ENCODE measurements around the gene GIGYF2. TPM values are rescaled to one million over a fixed set of nuclear protein-coding genes. Genes with fewer than 3 reads are reported as not detected.
A peak's percentile ranks its signal among the peaks of the same experiment; 100 is the strongest.
"Not testable (repeated sequence)": the region's sequence is repeated elsewhere in the genome, so short reads cannot be mapped to it uniquely, and the experiment has no call there.

Gene GIGYF2
- total RNA-seq, 2 donors from 2014 or later = 59.7 to 71.9 TPM

DNA sequence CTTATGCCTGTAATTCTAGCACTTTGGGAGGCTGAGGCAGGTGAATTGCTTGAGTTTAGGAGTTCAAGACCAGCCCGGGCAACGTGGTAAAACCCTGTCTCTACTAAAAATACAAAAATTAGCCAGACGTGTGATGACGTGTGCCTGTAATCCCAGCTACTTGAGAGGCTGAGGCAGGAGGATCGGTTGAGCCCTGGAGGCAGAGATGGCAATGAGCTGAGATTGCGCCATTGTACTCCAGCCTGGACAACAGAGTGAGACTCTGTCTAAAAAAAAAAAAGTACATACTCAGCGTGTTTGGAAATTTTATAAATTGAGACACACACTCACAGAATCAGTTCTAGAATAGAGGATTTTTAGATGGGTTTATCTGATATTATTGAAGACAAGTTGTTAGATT is 17.1 kb upstream of the GIGYF2 start:
- H3K9me3 Mint-ChIP-seq = no peaks in the 10 kb centered on the region

DNA sequence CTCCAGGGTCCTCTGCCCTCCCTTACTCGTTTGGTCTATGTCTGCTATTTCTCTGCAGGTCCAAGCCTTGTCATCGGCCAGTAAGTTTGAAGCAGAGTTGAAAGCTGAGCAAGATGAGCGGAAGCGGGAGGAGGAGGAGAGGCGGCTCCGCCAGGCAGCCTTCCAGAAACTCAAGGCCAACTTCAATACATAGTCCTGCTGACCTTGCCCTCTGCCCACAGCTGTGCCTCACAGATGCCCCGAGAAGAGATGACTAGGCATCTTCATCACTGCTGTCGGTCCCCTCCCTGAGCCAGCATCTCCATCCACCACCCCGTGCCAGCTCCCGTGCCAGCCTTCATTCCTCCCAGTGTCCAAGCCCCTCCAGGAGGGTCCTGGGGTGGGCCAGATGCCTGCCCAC is 15.6 kb upstream of the GIGYF2 start:
- H3K4me3 Mint-ChIP-seq = no peak overlapping the region
- H3K27me3 Mint-ChIP-seq = peaks cover 18% of the 10 kb centered on the region
- no peak overlapping the region for H3K27ac Mint-ChIP-seq
- H3K4me1 Mint-ChIP-seq = no peaks in the 10 kb centered on the region
- ATAC-seq (replicated peaks) = no peak
- H3K36me3 Mint-ChIP-seq (ENCODE audit: low read depth) = no peaks in the 10 kb centered on the region
- no peaks in the 10 kb centered on the region for H3K9me3 Mint-ChIP-seq

More for the DNA sequence above, 17.1 kb upstream of the GIGYF2 start:
- Mint-ChIP-seq H3K27me3 (peaks cover 18% of the 10 kb centered on the region), H3K36me3 (ENCODE audit: low read depth) (no peaks in the 10 kb centered on the region), H3K4me1 (no peaks in the 10 kb centered on the region), H3K27ac (no peak overlapping the region), H3K4me3 (no peak overlapping the region)
- no peak for ATAC-seq (replicated peaks)

DNA sequence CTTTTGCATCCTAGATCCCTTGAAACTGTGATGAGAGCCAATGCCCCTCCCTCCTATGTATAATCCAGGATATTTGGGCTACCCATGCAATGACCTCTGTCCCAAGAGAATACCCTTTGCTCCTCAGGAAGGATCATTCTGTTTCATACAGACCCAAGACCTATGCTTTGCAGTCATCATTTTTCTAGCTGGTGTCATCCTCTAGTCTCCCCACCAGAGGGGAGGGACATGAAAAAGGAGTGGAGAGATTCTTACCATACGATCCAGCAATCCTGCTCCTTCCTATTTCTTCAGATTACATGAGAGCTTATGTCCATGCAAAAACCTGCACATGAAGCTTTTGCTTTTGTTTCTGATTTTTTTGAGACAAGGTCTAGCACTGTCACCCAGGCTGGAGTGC is 13.8 kb upstream of the GIGYF2 start:
- Mint-ChIP-seq H3K27me3 (peaks cover 18% of the 10 kb centered on the region), H3K4me1 (no peaks in the 10 kb centered on the region), H3K9me3 (no peaks in the 10 kb centered on the region), H3K27ac (no peak overlapping the region), H3K36me3 (ENCODE audit: low read depth) (no peaks in the 10 kb centered on the region), H3K4me3 (no peak overlapping the region)
- ATAC-seq (replicated peaks) = no peak

DNA sequence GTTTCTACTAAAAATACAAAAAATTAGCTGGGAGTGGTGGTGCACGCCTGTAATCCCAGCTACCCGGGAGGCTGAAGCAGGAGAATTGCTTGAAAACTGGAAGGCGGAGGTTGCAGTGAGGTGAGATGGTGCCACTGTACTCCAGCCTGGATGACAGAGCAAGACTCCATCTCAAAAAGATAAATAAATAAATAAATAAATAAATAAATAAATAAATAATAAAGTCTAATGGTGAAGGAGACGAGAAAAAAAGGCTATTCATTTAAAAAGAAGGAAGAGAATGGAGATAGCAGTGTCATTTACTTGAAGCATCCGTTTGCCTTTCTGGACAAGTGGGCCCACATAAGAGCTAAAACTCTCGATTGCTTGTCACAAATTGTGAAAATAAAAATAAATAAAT is 11.7 kb upstream of the GIGYF2 start:
- H3K9me3 Mint-ChIP-seq; H3K4me3 Mint-ChIP-seq; H3K4me1 Mint-ChIP-seq; ATAC-seq (replicated peaks); H3K27ac Mint-ChIP-seq; H3K36me3 Mint-ChIP-seq (ENCODE audit: low read depth); H3K27me3 Mint-ChIP-seq: not testable (repeated sequence)

DNA sequence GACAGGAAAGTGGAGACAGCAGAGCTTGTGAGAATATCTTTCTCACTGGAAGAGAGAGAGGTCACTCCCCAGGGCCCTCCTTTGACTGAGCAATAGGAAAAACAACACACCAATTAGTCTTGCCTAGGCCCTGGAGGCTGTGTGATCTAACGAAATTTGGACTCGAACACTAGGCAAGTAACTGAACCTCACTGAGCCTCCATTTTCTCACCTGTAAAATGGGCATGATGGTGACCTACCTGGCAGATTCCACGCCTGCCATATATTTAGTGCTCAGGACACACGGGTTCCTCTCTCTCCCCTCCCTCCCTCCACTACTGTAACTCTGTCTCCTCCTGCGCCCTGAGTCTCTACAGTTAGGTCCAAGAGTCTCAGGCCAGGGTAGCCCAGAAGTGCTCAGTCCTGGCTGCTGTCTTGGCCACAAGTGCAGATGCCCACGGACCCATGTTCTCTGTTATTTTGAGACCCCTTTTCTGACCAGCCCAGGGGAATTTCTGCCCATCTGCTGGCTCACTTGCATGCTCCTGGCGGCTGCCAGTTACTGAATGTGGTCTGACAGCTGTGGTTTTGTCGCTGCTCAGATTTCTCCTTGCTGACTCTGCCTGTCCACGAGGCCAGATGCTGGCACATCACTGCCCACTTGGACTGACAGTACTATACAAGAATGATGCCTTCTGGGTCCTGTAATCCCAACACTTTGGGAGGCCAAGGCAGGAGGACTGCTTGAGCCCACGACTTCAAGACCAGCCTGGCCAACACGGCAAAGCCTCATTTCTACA is 9.6 kb upstream of the GIGYF2 start:
- Mint-ChIP-seq H3K4me1 (no peaks in the 10 kb centered on the region), H3K4me3 (no peak overlapping the region), H3K27ac (no peak overlapping the region), H3K36me3 (ENCODE audit: low read depth) (no peaks in the 10 kb centered on the region), H3K9me3 (no peaks in the 10 kb centered on the region), H3K27me3 (no peaks in the 10 kb centered on the region)
- ATAC-seq (replicated peaks) = no peak

DNA sequence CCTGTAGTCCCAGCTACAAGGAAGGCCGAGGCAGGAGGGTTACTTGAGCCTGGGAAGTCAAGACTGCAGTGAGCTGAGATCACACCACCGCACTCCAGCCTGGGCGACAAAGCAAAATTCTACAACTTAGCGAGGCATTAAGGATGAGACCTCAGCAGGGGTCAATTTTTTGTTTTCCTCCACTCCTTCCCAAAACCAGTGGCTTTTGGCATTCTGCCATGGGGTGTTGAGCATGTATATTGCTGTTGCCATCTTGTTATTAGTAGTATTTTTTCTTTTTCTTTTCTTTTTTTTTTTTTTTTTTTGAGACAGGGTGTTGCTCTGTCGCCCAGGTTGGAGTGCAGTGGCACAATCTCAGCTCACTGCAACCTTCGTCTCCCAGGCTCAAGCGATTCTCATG is 8.9 kb upstream of the GIGYF2 start:
- Mint-ChIP-seq H3K27me3 (no peaks in the 10 kb centered on the region), H3K4me1 (no peaks in the 10 kb centered on the region), H3K36me3 (ENCODE audit: low read depth) (no peaks in the 10 kb centered on the region), H3K27ac (no peak overlapping the region), H3K9me3 (no peaks in the 10 kb centered on the region), H3K4me3 (no peak overlapping the region)
- no peak for ATAC-seq (replicated peaks)

DNA sequence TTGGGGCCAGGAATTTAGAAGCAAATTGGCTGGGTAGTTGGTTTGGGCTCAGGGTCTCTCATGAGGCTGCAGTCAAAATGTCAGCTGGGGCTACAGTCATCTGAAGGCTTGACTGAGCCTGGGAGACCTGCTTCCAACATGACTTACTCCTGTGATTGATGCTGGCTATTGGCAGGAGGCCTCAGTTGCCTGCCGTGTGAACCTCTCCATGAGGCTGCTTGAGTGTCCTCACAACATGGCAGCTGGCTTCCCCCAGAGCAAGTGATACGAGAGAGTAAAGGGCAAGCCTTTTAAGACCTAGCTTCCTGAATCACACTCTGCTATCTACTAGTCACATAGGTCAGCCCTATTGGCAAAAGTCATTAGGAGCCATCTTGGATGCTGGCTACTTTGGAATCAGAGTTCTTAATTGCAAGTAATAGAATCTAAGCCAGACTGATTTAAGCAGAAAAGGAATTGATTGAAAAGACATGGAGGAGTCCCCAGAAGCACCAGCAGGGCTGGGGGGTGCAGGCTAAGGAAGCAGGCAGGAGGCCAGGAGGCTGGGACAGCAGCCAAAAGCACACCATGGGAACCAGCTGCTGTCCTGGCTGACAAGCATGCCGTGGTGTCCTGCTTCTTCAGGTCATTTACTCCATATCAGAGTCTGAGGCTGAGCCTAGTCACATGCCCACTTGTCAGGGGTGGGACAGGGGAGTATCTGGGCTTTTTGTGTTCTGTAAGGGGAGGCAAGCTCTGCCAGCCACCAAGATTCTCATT is 7.8 kb upstream of the GIGYF2 start:
- H3K36me3 Mint-ChIP-seq (ENCODE audit: low read depth) = no peaks in the 10 kb centered on the region
- H3K9me3 Mint-ChIP-seq = no peaks in the 10 kb centered on the region
- no peaks in the 10 kb centered on the region for H3K4me1 Mint-ChIP-seq
- no peak for ATAC-seq (replicated peaks)
- H3K4me3 Mint-ChIP-seq = no peak overlapping the region
- no peak overlapping the region for H3K27ac Mint-ChIP-seq
- H3K27me3 Mint-ChIP-seq = no peaks in the 10 kb centered on the region

DNA sequence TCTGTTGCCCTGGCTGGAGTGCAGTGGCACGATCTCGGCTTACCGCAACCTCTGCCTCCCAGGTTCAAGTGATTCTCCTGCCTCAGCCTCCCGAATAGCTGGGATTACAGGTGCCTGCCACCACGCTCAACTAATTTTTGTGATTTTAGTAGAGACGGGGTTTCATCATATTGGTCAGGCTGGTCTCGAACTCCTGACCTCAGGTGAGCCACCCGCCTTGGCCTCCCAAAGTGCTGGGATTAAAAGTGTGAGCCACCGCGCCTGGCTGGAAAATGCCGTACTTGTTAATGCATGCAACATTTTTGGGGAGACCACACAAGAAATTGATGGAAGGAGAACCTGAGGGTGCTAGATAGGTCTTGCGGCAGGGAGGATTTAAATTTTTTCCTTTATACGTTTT is 6.0 kb upstream of the GIGYF2 start:
- ATAC-seq (replicated peaks) = not testable (repeated sequence)

DNA sequence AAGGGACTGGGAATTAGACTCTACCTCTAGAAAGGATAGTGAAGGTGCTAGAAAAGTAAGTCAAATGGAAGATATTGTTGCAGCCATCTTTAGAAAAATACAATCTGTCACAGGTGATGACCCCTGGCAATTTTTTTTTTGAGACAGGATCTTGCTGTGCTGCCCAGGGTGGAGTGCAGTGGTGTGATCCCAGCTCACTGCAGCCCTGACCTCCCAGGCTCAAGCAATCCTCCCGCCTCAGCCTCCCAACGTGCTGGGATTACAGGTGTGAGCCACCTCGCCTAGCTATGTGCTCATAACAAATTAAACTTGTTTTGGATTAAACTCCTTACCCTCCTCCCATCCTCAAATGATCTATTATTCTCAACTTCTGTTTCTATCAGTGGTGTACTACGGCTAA is 3.8 kb upstream of the GIGYF2 start:
- peak overlapping the region; percentile 38 for H3K27ac Mint-ChIP-seq
- no peaks in the 10 kb centered on the region for H3K4me1 Mint-ChIP-seq
- H3K9me3 Mint-ChIP-seq = no peaks in the 10 kb centered on the region
- H3K36me3 Mint-ChIP-seq (ENCODE audit: low read depth) = peaks cover 7% of the 10 kb centered on the region
- ATAC-seq (replicated peaks) = no peak
- no peak overlapping the region for H3K4me3 Mint-ChIP-seq
- H3K27me3 Mint-ChIP-seq = no peaks in the 10 kb centered on the region

More for the DNA sequence above, 6.0 kb upstream of the GIGYF2 start:
- H3K9me3 Mint-ChIP-seq; H3K27me3 Mint-ChIP-seq; H3K4me1 Mint-ChIP-seq; H3K36me3 Mint-ChIP-seq (ENCODE audit: low read depth); H3K4me3 Mint-ChIP-seq; H3K27ac Mint-ChIP-seq: not testable (repeated sequence)

DNA sequence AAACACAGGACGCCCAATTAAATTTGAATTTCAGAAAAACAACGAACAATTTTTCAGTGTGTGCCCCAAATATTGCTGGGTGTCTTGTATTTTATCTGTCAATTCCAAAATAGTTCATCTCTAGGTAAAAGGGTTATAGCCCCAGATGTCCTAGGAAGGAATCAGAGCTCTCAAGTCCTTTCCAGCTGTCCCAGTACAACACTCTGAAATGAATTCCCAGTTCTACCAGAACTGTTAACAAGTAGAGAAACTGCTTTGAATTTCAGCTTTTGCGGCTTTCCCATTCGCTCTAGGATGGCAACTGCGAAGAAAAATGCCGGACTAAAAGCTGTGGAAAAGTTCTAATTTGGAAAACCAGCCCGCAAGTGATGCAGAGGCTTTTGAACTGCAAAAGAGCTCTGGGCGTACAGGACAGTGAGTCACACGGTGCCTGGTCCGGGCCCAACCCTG is 497 bp upstream of the GIGYF2 start:
- no peak for ATAC-seq (replicated peaks)
- Mint-ChIP-seq H3K4me1 (peaks cover 19% of the 10 kb centered on the region), H3K4me3 (peak overlapping the region; percentile 98), H3K36me3 (ENCODE audit: low read depth) (peaks cover 34% of the 10 kb centered on the region), H3K9me3 (no peaks in the 10 kb centered on the region), H3K27me3 (no peaks in the 10 kb centered on the region), H3K27ac (peak overlapping the region; percentile 95)

DNA sequence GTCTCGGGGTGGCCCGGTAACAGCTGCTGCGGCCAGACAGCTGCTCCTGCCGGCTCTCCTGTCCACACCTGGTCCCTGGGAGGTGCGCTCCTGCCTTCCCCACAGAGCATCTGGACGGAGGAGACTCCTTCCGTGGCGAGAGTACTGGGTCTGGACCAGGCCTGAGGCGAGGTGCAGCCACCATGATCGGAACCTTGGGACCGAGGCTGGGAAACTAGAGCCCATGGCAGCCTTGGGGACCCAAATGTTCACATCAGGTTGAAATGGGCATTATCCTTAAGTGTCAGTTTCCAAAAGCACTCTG is 628 bp downstream of the GIGYF2 start:
- H3K4me3 Mint-ChIP-seq = peak overlapping the region; percentile 98
- H3K4me1 Mint-ChIP-seq = peaks cover 19% of the 10 kb centered on the region
- no peak for ATAC-seq (replicated peaks)
- peak overlapping the region; percentile 95 for H3K27ac Mint-ChIP-seq
- H3K36me3 Mint-ChIP-seq (ENCODE audit: low read depth) = peaks cover 43% of the 10 kb centered on the region
- no peaks in the 10 kb centered on the region for H3K9me3 Mint-ChIP-seq
- no peaks in the 10 kb centered on the region for H3K27me3 Mint-ChIP-seq

DNA sequence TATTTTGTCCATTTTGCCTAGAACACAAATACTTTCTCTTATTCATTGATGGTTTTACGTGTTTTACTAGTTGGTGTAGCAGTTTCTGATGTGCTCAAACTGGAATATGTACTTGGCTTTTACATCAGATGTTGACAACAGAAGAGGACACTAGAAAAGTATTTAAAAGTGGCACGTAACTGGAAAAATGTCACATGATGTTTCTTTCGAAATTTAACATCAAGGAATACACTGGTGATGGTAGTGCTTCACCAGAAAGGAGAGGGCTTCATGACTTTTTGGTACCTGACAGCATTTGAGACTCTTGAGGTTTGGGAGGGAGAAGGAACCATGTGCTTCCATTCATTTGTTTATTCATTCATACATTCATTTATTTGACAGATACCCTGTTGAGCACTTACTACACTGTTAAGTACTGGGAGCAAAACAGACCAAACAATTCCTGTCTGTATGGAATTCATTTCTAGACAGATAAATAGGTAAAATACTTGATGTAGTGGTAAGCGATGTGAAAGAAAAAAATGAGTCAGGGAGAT is 1.5 kb downstream of the GIGYF2 start:
- Mint-ChIP-seq H3K36me3 (ENCODE audit: low read depth) (peaks cover 52% of the 10 kb centered on the region), H3K4me3 (peak overlapping the region; percentile 98), H3K4me1 (peaks cover 19% of the 10 kb centered on the region), H3K9me3 (no peaks in the 10 kb centered on the region), H3K27me3 (no peaks in the 10 kb centered on the region), H3K27ac (peak overlapping the region; percentile 95)
- ATAC-seq (replicated peaks) = no peak

DNA sequence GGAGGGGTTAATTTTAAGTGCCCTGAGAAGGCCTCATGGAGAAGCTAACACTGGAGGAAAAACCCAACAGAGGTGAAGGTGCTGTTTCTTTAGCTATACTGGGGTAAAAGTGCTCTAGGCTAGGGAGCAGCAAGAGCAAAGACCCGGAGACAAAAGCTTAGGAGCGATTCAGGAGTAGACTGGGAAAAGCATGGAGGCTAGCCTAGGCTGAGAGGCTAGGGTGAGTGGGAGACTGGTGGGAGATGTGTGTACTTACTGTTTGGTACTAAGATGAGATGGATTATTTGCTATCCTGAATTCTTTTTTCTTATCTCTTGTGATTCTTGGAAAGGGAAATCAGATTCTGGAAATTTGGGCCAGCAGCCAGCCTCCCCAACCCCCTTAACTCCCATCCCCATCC is 2.0 kb downstream of the GIGYF2 start:
- H3K27ac Mint-ChIP-seq = peak overlapping the region; percentile 95
- H3K4me3 Mint-ChIP-seq = peak overlapping the region; percentile 98
- no peaks in the 10 kb centered on the region for H3K27me3 Mint-ChIP-seq
- ATAC-seq (replicated peaks) = no peak
- peaks cover 57% of the 10 kb centered on the region for H3K36me3 Mint-ChIP-seq (ENCODE audit: low read depth)
- no peaks in the 10 kb centered on the region for H3K9me3 Mint-ChIP-seq
- H3K4me1 Mint-ChIP-seq = peaks cover 19% of the 10 kb centered on the region

DNA sequence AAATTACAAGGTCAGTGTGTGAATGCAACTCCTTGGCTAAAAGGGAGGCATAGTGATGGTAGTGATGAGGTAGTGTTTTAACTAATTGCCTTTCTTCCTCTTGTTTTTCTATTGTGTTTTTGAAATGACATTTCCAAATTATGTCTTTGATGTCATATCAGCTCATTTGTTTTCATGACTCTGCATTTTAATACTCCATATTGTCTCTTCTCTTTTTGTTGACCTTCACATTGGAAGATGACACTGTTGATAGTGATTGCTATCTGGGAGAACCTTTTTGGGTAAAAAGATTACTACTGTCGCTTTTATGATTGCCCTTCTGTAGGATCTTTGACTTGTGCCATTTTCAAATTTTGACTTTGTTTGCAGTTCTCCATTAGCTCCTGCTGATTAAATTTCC is 3.0 kb downstream of the GIGYF2 start:
- ATAC-seq (replicated peaks) = no peak
- no peaks in the 10 kb centered on the region for H3K27me3 Mint-ChIP-seq
- peak overlapping the region; percentile 31 for H3K27ac Mint-ChIP-seq
- H3K4me1 Mint-ChIP-seq = peaks cover 19% of the 10 kb centered on the region
- no peaks in the 10 kb centered on the region for H3K9me3 Mint-ChIP-seq
- peak overlapping the region; percentile 98 for H3K4me3 Mint-ChIP-seq
- peaks cover 67% of the 10 kb centered on the region for H3K36me3 Mint-ChIP-seq (ENCODE audit: low read depth)

DNA sequence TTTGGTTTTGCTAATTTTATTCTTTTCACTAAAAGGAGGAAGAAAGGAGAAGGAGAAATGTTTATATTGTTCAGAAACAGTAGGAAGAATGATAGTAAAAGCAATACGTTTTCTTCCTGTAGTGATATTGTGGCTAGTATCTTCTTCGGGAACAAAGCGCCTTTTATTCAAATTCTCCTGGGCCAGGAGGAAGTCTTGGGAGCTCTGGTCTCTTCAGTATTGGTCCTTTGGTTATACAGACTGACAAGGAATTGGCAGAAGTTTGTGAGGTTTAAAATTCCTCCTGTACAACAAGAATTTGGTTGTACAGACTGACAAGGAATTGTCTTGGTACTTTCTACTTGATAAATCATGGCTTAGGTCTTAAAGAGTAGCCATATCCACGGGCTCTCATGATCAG is 9.9 kb downstream of the GIGYF2 start:
- ATAC-seq (replicated peaks) = no peak
- H3K27ac Mint-ChIP-seq = no peak overlapping the region
- H3K27me3 Mint-ChIP-seq = no peaks in the 10 kb centered on the region
- H3K9me3 Mint-ChIP-seq = no peaks in the 10 kb centered on the region
- H3K4me1 Mint-ChIP-seq = peaks cover 5% of the 10 kb centered on the region
- peaks cover 94% of the 10 kb centered on the region for H3K36me3 Mint-ChIP-seq (ENCODE audit: low read depth)
- no peak overlapping the region for H3K4me3 Mint-ChIP-seq

Measured in activated T-helper 17 cell treated with anti-CD3 and anti-CD28 coated beads, Interleukin-2, amount 50 U/mL, for 72 hours (primary cell).